GM21576 (cell line): ENCODE data around the gene DAG1.

ENCODE experiments used
- ATAC-seq: cut with Tn5 transposase; IDR thresholded peaks from one replicate; pipeline ENCODE4 v1.9.1; 2021; ENCODE audit warnings: mild to moderate bottlenecking, moderate library complexity; ENCODE audit not compliant: unreplicated experiment

The DAG1 gene

DNA sequence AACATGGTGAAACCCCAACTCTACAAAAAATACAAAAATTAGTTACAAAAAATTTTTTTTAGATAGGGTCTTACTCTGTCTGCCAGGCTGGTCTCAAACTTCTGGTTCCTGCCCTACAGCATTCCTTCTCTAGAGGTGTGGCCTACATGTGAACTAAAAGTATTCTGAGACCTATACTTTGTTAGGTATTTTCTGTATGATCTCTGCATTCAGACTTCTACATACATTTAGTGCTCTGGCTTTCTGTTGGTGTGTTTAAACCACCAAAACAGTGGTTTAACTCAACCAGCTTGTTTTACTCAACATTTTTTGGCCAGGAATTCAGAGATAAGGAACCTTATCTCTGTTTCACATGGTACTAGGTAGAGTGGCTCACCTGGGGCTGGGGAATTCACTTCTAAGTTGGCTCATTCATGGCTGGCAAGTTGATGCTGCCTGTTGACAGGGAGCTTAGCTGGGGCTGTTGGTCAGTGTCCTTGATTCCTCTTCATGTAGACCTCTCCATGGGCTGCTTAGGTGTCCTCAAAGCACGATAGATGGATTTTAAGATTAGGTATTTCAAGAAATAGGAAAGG is 42.8 kb downstream of the DAG1 start:
- no peak for ATAC-seq

DNA sequence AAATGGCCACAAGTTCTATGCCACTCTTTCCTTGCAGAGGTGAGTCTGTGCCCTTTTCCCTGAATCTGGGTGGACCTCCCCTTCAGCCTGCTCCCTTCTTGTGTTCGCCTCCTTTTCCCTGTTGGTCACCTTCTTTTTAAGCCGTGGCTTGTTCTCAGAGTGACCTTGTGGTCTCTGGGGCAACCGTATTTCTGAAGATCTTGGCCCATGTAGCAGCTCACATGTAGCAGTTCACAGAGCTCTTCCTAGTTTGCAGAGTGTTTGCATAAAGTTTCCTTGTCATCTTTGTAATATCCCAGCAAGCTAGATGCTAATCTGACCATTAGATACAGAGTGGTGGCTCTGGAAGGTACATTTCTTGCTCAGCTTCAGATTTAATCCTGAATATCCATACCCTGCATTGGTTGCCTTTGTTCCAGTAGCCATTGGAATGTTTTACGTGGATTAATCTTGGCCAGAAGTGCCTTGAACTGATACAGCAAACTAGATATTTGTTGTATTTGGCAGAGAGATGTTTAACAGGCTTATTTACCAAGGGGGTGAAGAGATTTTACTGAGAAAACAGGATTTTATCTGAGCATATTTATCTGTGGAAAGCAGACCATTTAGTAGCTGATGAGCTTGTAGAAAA is 43.5 kb downstream of the DAG1 start:
- ATAC-seq = no peak

DNA sequence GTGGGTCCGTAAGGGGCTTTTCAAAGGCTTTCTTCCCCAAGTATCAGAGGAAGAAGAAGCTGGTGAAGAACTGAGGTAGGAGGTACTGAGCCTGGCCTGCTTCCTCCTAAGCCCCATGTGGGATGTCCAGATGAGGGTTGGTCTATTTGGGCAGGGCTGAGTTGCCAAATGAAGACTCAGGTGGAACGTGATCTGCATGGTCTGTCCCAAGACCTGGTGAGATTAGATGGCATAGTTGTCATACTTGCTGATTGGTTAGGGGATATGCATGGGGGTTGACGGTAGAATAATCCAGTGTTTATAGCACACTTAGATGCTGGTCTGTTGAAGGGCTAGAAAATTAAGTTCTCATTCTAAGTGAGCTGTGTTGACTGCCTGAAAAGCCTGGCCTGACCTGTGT is 47.9 kb downstream of the DAG1 start:
- no peak for ATAC-seq

DNA sequence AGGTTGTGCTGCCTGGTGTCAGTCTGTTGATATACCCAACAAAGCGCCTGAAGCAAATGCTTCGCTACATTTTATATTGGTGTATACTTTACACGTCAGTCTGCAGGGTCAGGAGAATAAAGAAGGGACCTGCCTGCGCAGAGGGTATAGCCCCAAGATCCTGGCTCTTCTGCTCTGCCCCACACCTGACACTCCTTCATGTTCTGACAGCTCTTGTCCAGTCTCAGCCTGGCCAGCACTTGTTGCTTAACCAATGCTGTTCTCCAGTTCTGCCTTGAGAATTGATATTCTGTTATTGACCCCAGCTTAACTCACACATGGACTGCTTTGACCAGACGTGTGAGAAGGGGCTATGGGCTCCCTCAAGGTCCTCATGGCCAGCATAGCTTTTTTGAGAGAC is 48.4 kb downstream of the DAG1 start:
- ATAC-seq = no peak

DNA sequence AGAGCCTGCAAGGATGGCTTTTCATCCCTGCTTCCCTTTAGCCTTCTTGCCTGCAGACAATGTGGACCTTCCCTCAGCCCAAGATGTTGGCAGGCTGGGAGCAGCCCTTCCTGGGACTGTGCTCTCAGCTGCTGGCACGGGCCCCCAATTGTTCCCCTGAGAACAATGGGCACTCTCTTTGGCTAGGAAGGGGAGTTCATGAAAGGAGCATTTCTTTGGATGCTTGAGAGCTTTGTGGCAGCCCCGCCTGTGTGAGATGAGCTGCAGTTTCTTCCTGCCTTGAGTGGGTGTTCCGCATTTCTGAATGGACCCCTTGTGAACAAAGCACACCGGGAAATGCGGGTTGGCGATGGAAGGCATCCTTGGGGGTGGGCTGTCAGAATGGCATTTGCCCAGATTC is 49.2 kb downstream of the DAG1 start:
- ATAC-seq = no peak

DNA sequence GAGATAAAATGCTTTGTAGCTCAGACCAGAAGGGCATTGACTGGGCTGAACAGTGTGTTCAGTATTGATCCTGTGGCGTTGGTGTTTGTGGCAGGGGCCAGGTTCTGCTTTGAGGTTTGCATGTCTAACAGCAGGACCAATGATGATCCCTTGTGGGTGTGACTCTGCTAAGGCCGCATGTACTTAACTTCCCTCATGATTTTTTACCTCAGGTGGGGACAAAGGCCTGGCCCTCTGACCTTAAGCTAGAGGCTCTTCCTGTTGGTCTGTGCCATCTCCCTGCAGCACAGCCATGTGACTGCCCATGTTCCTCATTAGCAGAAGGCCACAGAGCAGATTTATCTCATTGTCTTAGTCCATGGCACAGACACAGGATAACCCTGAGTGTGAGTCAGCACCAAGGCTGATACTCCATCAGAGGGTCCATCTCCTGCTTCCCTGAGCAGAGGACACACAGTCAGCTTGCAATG is 49.9 kb downstream of the DAG1 start:
- ATAC-seq = no peak

DNA sequence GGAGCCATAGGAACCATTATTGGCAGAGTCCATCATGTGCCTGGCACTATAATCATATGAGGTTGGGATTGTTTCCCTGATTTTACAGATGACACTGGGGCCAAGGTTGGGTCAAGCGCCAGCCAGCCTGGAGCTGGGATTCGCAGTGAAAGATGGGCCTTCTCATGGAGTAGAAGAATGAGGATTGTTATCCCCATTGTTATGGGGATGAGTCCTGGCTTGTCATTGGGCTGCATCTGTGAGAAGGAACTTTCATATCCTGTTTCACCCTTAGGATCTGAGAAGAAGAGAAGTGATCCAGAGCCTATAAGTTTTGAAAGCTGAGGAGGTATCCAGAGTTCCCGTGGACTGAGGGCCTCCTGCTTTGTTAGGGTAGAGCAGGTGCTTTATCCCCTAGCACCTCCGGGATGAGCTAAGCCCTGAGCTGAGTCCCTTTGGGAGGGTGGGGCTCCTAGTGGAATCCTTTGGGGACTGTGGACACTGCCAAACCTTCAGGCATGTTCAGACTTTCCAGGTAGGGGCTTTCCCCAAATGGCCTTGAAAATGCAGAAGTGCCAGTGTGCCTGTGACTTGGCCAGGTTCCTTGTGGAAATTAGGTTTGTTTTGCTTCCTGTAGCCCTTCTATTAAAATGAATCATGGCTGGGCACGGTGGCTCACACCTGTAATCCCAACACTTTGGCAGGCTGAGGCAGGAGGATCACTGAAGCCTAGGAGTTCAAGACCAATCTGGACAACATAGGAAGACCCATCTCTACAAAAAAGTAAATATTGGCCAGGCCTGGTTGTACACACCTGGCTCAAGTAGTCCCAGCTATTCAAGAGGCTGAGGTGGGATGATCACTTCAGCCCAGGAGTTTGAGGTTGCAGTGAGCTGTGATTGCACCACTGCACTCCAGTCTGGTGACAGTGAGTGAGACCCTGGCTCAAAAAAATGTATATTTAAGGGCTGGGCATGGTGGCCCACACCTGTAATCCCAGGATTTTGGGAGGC is 54.0 kb downstream of the DAG1 start:
- ATAC-seq = no peak

DNA sequence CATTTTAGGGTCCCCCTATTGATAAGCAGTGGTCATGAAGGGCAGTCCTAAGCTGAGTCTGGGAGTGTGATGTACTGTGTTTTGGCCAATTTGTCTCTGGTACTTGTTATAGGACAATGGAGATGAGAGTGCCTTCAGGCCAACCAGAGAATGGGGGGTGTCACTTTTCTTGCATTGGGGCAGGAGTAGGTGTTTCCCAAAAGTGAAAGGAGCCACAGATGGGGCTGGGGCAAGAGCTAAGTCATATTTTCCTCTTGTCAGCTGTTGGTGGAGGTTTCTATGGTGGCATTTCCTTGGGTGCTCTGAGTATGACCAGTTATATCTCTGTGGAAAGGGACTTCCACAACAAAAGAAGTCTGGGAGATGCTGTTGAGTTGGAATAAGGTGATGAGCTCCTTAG is 59.5 kb downstream of the DAG1 start:
- no peak for ATAC-seq

DNA sequence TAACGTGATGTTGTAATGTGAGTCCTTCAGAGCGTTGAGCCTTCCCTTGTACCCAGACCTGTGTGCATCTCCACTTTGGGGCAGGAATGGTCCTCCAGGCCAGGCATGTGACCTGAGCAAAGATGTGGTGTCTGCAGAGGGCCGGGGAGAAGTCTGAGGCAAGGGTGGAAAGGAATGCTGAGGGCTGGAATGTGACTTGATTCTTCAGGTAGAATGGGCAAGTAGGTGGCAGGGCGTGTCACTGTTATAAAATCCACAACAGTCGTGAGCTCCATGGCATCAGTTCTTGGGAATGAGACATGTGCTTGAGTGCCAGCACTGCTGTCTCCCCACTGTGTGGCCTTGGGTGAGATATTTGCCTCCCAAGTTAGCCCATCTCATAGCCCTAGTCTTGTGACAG is 60.2 kb downstream of the DAG1 start:
- no peak for ATAC-seq

DNA sequence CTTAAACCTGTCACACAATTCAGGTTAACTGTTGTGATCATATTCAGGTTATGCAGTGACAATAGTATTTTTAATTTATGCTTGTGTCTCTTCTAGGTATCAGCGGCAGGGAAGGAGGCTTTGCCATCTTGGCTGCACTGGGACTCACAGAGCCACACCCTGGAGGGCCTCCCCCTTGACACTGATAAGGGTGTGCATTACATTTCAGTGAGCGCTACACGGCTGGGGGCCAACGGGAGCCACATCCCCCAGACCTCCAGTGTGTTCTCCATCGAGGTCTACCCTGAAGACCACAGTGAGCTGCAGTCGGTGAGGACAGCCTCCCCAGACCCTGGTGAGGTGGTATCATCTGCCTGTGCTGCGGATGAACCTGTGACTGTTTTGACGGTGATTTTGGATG is 60.6 kb downstream of the DAG1 start:
- ATAC-seq = no peak

DNA sequence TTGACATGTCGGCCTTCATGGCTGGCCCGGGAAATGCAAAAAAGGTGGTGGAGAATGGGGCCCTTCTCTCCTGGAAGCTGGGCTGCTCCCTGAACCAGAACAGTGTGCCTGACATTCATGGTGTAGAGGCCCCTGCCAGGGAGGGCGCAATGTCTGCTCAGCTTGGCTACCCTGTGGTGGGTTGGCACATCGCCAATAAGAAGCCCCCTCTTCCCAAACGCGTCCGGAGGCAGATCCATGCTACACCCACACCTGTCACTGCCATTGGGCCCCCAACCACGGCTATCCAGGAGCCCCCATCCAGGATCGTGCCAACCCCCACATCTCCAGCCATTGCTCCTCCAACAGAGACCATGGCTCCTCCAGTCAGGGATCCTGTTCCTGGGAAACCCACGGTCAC is 61.2 kb downstream of the DAG1 start:
- no peak for ATAC-seq

DNA sequence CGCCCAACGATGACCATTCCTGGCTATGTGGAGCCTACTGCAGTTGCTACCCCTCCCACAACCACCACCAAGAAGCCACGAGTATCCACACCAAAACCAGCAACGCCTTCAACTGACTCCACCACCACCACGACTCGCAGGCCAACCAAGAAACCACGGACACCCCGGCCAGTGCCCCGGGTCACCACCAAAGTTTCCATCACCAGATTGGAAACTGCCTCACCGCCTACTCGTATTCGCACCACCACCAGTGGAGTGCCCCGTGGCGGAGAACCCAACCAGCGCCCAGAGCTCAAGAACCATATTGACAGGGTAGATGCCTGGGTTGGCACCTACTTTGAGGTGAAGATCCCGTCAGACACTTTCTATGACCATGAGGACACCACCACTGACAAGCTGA is 61.6 kb downstream of the DAG1 start:
- ATAC-seq = no peak

DNA sequence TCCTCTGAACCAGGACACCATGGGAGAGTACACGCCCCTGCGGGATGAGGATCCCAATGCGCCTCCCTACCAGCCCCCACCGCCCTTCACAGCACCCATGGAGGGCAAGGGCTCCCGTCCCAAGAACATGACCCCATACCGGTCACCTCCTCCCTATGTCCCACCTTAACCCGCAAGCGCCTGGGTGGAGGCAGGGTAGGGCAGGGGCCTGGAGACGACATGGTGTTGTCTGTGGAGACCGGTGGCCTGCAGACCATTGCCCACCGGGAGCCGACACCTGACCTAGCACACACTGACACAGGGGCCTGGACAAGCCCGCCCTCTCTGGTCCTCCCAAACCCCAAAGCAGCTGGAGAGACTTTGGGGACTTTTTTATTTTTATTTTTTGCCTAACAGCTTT is 63.0 kb downstream of the DAG1 start:
- no peak for ATAC-seq

DNA sequence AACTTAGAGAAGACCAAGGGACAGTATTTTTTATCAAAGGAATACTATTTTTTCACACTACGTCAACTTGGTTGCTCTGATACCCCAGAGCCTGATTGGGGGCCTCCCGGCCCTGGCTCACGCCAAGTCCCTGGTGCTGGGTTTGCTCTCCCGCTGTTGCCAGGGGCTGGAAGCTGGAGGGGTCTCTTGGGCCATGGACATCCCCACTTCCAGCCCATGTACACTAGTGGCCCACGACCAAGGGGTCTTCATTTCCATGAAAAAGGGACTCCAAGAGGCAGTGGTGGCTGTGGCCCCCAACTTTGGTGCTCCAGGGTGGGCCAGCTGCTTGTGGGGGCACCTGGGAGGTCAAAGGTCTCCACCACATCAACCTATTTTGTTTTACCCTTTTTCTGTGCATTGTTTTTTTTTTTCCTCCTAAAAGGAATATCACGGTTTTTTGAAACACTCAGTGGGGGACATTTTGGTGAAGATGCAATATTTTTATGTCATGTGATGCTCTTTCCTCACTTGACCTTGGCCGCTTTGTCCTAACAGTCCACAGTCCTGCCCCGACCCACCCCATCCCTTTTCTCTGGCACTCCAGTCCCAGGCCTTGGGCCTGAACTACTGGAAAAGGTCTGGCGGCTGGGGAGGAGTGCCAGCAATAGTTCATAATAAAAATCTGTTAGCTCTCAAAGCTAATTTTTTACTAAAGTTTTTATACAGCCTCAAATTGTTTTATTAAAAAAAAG is 63.9 kb downstream of the DAG1 start:
- no peak for ATAC-seq

DNA sequence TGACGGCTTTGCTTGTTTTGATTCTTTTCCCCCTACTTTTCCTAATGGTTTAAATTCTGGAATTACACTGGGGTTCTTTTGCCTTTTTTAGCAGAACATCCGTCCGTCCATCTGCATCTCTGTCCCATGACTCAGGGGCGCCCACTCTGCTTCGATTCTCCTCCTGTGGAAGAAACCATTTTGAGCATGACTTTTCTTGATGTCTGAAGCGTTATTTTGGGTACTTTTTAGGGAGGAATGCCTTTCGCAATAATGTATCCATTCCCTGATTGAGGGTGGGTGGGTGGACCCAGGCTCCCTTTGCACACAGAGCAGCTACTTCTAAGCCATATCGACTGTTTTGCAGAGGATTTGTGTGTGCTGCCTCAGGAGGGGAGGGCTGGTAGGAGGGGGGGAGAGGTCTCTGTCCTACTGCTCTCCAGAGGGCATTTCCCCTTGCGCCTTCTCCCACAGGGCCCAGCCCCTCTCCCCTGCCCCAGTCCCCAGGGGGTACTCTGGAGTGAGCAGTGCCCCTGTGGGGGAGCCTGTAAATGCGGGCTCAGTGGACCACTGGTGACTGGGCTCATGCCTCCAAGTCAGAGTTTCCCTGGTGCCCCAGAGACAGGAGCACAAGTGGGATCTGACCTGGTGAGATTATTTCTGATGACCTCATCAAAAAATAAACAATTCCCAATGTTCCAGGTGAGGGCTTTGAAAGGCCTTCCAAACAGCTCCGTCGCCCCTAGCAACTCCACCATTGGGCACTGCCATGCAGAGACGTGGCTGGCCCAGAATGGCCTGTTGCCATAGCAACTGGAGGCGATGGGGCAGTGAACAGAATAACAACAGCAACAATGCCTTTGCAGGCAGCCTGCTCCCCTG is 64.7 kb downstream of the DAG1 start:
- ATAC-seq = no peak

DNA sequence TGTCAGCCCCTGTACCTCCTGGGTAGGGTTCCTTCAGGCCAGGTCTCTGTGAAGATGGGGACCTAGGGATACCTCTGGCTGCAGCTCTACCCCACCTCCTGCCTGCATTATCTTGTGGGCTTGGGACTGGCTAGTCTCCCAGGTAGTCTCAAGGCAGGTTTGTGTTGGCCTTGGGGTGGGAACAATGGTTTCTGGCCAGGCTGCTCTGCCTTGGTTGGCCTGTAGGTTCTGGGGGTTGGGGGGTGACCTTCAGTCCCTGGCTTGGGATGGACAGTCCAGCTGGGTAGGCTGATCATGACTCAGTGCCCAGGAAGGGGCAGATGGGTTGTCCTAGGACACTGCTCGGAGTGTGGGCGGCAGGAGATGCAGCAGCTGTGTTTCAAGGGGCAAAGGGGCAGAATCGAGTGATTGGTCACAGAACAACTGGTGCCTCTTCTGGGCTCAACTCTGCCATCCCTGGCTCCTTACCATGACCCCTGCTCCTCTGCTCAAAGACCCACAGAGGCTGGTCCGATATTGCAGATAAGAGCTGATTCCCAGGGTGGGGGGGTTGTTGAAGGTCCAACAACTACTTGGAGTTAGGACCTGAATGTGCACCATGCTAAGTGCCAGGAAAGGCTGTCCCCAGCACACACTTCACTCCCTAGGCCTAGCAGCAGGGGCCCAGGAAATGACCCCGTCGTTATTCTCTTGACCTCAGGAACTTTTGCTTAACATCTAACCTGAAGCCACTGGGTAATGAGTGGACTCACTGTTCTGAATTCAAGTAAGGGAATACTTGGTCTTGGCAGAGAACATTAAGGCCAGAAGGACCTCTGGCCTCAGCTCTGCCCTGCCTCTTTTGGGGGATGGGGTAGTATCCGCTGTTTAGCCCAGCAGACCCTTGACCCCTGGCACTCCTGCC is 66.2 kb downstream of the DAG1 start:
- no peak for ATAC-seq

DNA sequence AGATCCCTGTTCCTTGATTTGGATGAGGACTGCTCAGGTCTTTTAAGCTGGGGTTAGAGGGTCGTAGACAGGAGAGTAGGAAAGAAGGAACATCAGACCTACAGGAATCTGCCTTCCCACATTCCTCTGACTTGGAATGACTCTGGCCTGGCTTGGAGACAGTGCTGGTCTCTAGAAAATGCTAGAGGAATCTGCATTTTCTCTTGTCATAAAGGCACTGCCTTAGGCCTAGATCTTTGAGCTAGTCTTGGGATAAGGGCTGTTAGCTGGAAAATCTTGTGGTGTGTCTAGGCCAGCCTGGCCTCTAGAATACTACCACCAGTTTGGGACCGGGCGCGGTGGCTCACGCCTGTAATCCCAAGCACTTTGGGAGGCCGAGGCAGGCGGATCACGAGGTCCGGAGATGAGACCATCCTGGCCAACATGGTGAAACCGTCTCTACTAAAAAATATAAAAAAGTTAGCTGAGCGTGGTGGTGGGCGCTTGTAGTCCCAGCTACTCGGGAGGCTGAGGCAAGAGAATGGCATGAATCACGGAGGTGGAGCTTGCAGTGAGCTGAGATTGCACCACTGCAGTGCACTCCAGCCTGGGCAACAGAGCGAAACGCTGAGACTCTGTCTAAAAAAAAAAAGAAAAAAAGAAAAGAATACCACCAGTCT is 66.9 kb downstream of the DAG1 start:
- no peak for ATAC-seq

DNA sequence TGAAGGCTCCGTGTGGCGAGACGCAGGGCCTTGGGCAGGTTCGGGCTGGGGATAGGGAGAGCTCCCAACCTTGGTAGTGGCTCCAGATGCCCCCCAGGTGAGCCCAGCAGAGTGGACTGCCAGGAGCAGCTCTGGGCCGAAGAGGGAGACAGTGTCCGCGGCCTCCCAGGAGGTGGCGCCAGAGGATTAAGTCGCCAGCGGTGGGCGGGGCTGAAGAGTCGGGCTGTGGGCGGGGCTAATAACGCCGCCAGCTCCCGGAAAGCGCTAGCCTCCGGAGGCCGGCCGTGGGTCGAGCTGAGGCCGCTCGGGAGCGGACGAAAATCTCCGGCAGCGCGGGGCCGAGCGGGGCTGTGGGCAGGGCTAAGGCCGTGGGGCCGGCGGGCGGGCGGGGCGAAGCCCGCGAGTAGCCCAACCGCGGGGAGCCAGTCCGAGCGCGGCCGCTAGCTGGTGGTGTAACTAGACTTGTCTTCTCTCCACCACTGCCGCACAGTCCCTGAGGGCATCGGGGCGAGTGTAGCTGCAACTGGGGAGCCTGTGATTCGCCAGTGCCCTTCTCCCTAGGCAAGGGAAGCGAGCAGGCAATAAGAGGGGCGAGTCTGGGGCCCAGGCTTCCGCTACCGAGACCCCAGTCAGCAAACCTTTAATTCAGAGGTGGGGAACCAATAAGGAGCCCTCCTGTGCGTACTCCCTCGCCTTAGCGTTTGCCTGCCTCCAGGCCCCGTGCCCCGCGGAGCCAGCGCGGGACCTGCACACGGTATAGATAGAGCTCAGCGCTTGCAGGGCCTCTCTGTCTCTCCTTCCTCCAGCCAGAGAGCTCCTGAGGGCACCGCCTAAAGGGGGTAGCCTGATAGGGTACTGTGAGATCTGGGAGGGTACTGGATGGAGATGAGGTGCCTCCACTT is 69.8 kb downstream of the DAG1 start:
- ATAC-seq = peak; percentile 86
